SH-SY5Y (cell line): ENCODE measurements around the gene LRFN2.
A peak's percentile ranks its signal among the peaks of the same experiment; 100 is the strongest.

Experiments
- GATA2 ChIP-seq: IDR thresholded peaks from 2 replicates; pipeline ENCODE4 v1.6.1; 2011; ENCODE audit warnings: mild to moderate bottlenecking, low read depth, low read length
- GATA3 ChIP-seq: IDR thresholded peaks from 2 replicates; pipeline ENCODE4 v1.6.1; 2011; ENCODE audit warnings: low read depth, mild to moderate bottlenecking, low read length, moderate library complexity

LRFN2 gene

GRCh38 chr6:40439026-40439800 is 148.0 kb downstream of the LRFN2 start:
- TF ChIP-seq GATA2 (peak; percentile 44), GATA3 (no peak)

GRCh38 chr6:40438246-40438887 is 148.8 kb downstream of the LRFN2 start:
- TF ChIP-seq GATA2 (no peak), GATA3 (no peak)

- TF ChIP-seq GATA3 (no peak), GATA2 (no peak)
These were observed 149.5 kb downstream of the LRFN2 start for GRCh38 chr6:40437631-40438030.

- TF ChIP-seq GATA3 = peak; percentile 78
- peak; percentile 89 for TF ChIP-seq GATA2
These were observed 150.2 kb downstream of the LRFN2 start for GRCh38 chr6:40436685-40437604.

GRCh38 chr6:40432982-40433381 is 154.2 kb downstream of the LRFN2 start:
- TF ChIP-seq GATA2 (no peak), GATA3 (no peak)

DNA sequence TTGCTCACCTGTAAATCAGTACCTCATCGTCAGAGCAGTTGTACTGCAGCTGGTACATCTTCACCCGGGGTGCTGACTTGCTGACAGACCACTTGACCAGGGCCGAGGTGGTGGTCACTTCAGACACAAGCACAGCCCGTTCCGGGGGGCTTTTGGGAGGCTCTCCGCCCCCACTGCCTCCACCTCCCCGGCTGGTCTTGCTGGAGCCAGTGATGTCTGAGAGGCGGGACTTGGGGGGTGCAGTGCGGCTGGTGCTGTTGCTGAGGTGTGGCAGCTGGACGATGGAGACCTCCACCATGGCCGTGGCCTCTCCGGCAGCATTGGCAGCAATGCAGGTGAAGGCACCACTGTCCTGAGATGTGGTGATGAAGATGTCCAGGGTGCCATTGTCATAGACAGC is 155.5 kb downstream of the LRFN2 start:
- TF ChIP-seq GATA3 (no peak), GATA2 (no peak)

DNA sequence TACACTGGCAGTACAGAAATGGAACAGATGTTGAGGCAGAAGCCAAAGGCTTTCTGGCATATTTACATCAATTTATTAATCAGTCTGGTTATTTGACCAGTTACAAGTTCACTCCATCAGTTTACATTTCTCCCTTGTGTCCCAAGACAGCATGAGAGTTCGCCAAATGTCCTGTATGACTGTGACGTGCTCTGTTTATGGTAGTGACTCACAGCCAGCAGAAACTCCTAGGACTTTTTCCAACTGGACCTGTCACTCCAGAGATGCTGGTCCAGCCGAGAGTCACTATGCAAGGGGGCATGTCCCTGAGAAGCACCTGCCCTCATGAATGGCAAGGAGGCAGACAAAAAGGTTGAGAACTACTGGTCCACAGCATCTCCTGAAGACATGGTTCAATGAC is 160.0 kb downstream of the LRFN2 start:
- TF ChIP-seq GATA2 = no peak
- no peak for TF ChIP-seq GATA3

GRCh38 chr6:40426346-40427066 is 160.7 kb downstream of the LRFN2 start:
- TF ChIP-seq GATA3 (no peak), GATA2 (no peak)

DNA sequence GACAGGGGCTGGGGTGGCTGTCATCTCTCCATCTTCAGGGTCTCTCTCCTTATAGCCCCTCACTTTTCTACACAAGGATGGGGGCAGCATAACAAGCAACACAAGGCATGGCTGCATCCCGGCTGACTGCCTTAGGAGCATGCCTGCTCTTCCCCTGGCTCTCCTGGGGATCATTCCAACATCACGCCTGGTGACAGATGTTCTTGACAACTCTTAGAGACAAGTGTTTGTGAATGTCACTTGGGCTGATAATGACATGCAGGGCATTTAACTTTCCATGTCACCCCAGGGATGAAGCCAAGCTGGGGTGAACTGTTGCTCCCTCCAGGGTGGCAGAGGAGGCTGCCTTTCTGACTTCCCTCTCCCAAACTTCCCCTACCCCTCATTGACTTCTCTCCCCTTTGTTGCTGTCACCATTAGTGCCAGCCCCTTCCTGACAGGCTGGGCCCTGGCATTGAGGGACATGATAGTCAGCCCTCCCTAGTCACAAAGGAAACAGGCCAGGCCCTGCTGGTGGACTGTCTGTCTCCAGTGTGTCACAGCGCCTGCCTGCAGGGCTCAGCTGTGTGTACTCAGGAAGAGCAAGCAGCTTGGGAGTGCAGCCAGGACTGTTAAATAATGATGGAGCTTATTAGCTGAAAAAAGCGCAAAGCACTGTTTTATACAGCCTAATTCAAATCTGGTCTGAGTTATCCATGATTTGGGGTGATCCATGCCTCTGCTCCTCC is 161.8 kb downstream of the LRFN2 start:
- TF ChIP-seq GATA2 (no peak), GATA3 (no peak)

GRCh38 chr6:40422046-40422445 is 165.1 kb downstream of the LRFN2 start:
- TF ChIP-seq GATA3 = no peak
- TF ChIP-seq GATA2 = no peak

DNA sequence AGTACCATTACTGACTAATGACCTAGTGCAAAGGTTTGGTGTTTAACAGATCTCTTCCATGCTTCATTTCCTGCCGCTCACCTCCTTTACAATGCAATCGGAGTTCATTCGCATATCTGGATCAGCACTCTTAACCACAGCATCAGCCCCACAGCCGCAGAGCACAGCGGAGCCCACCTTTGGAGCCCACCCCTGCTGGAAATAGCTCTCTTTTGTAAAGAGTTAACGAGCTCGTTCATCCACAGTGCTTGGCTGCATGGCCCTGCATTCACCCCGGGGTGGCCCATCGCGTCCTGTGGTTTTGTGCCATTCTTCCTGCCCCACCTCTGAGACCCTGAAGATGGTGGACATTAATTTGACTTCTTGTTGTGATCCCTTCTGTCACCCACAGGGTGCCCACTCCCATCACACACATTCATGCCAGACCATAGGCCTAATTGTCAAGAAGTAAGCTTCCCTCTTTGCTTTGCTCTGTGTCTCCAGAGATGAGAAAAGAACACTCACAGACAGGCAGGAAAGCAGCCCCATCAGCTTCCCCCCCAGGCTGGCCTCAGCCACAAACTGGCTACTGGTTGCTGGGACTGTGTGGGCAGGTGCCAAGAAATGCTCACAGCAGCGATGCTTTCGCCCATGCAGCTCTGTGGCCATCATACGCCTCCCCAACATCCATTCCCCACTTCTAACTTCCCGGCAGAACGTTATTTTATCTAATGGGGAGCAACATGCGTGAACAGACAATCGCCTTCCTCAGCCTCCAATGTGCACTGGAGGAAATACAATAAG is 167.0 kb downstream of the LRFN2 start:
- no peak for TF ChIP-seq GATA3
- TF ChIP-seq GATA2 = no peak

DNA sequence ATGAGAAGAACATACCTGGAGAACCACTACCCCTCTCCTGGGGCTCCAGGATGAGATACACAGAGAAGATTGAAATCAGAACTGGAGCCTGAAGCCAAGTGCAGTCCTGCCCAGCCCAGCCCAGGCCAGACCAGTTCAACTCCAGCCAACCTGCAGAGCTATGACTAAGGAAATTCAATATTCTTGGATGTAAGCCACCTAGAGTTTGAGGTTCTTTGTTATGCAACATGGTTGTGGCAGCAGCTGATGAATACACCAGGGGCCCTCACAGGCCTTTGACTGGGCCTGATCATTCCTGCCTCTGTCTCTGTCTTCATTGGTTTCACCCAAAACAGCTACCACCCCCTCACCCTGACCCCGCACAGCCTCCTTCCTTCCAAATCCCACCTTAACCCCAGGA is 167.8 kb downstream of the LRFN2 start:
- no peak for TF ChIP-seq GATA3
- TF ChIP-seq GATA2 = no peak
